Smooth muscle cell (in vitro differentiated cells): ENCODE measurements around the gene NXPH4. TPM values are rescaled to one million over a fixed set of nuclear protein-coding genes. Genes with fewer than 3 reads are reported as not detected.

Source experiments
- DNase-seq: peaks from one replicate; lab custom pipeline; 2025; ENCODE audit not compliant: unreplicated experiment; lab: John Stamatoyannopoulos, UW
- H2AFZ ChIP-seq: fragments of 200-600 bp; sonication (generic); 2 replicates; pipeline ENCODE4 v1.6.0; 2016; ENCODE audit warnings: antibody characterized with exemption, low read depth, mild to moderate bottlenecking
- H3F3A ChIP-seq: fragments of 200-600 bp; sonication (generic); 2 replicates; pipeline ENCODE4 v1.6.0; 2017; ENCODE audit warnings: antibody characterized with exemption, low read depth
- H3K27ac ChIP-seq: fragments of 200-600 bp; sonication (generic); 2 replicates; pipeline ENCODE4 v1.5.1; 2016; ENCODE audit warnings: low read depth, mild to moderate bottlenecking
- H3K27me3 ChIP-seq: fragments of 200-600 bp; sonication (generic); 2 replicates; pipeline ENCODE4 v1.6.1; 2016; ENCODE audit warnings: low read depth, mild to moderate bottlenecking
- H3K36me3 ChIP-seq: fragments of 200-600 bp; sonication (generic); 2 replicates; pipeline ENCODE4 v1.5.1; 2016; ENCODE audit warnings: low read depth
- H3K4me1 ChIP-seq: fragments of 200-600 bp; sonication (generic); 2 replicates; pipeline ENCODE4 v1.5.1; 2016; ENCODE audit warnings: low read depth
- H3K4me2 ChIP-seq: fragments of 200-600 bp; sonication (generic); 2 replicates; pipeline ENCODE4 v1.6.0; 2016; ENCODE audit warnings: mild to moderate bottlenecking
- H3K4me3 ChIP-seq: fragments of 200-600 bp; sonication (generic); 2 replicates; pipeline ENCODE4 v1.5.1; 2016; ENCODE audit warnings: mild to moderate bottlenecking
- H3K79me2 ChIP-seq: fragments of 200-600 bp; sonication (generic); 2 replicates; pipeline ENCODE4 v1.6.0; 2016; ENCODE audit warnings: low read depth, mild to moderate bottlenecking
- H3K9ac ChIP-seq: fragments of 200-600 bp; sonication (generic); 2 replicates; pipeline ENCODE4 v1.6.0; 2016; ENCODE audit warnings: low read depth
- H3K9me3 ChIP-seq: fragments of 200-600 bp; sonication (generic); replicated peaks from 2 replicates; pipeline ENCODE4 v1.5.1; 2016; ENCODE audit warnings: low read depth
- H4K20me1 ChIP-seq: fragments of 200-600 bp; sonication (generic); 2 replicates; pipeline ENCODE4 v1.6.0; 2016; ENCODE audit warnings: low read depth
- WGBS: methylation state at CpG from one replicate; pipeline ENCODE4 v1.1.7; 2016; ENCODE audit warnings: low lambda C conversion rate; 5-methylcytosine and 5-hydroxymethylcytosine counted together
- polyA plus RNA-seq: library from polyadenylated mRNA; unstranded; fragments of >200 nt; fragmentation: Nextera tagmentation; extraction: Ambion mirVana; gene quantifications from 2 replicates; pipeline ENCODE4 v1.2.1, GENCODE V29; 2016
- total RNA-seq: library from RNA; depleted of rRNA; stranded (reverse); fragments of >200 nt; gene quantifications from 2 replicates; pipeline ENCODE4 v1.2.3, GENCODE V29; 2014
- TF ChIP-seq, protein P1 (sequence below): fragments of 200-600 bp; sonication (generic); IDR thresholded peaks from 2 replicates; pipeline ENCODE4 v1.5.1; 2017; ENCODE audit warnings: borderline replicate concordance, mild to moderate bottlenecking, antibody characterized with exemption; ENCODE audit not compliant: insufficient read depth, poor library complexity, severe bottlenecking

NXPH4 gene
- total and polyA plus RNA-seq, 2 experiments from 2014 or later = 3.9 to 10.7 TPM

DNA sequence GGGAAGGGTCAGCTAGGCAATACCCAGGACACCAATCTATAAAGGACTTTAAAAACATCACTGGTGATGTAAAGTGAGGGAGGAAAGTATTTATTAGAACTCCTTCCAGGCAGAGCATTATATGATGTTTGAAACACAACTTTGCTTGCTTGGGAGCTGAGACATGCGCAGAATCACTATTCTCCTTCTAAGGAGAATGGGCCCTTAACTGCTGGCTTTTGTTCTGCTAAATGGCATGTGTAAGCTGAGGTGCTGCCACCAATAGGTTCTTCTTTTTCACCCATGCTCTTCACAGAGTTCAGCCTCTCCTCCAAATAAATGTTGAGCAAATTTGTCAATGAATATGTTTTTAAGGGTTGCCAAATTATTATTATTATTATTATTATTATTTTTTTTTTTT is 30.4 kb downstream of the NXPH4 start:
- Histone ChIP-seq H3K9me3 (no peaks in the 10 kb centered on the region), H3F3A (no peaks in the 10 kb centered on the region), H3K79me2 (no peaks in the 10 kb centered on the region), H3K4me3 (no peak overlapping the region), H3K4me2 (no peak overlapping the region), H3K27me3 (peaks cover 8% of the 10 kb centered on the region), H2AFZ (no peak overlapping the region), H3K4me1 (peaks cover 8% of the 10 kb centered on the region), H3K36me3 (no peaks in the 10 kb centered on the region), H3K27ac (no peak overlapping the region), H3K9ac (no peak overlapping the region), H4K20me1 (peaks cover 21% of the 10 kb centered on the region)
- DNase-seq = no peak
- 65% methylated on average over 1 of the region's 1 CpG for WGBS
- TF ChIP-seq, protein P1, sequence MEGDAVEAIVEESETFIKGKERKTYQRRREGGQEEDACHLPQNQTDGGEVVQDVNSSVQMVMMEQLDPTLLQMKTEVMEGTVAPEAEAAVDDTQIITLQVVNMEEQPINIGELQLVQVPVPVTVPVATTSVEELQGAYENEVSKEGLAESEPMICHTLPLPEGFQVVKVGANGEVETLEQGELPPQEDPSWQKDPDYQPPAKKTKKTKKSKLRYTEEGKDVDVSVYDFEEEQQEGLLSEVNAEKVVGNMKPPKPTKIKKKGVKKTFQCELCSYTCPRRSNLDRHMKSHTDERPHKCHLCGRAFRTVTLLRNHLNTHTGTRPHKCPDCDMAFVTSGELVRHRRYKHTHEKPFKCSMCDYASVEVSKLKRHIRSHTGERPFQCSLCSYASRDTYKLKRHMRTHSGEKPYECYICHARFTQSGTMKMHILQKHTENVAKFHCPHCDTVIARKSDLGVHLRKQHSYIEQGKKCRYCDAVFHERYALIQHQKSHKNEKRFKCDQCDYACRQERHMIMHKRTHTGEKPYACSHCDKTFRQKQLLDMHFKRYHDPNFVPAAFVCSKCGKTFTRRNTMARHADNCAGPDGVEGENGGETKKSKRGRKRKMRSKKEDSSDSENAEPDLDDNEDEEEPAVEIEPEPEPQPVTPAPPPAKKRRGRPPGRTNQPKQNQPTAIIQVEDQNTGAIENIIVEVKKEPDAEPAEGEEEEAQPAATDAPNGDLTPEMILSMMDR = no peak

DNA sequence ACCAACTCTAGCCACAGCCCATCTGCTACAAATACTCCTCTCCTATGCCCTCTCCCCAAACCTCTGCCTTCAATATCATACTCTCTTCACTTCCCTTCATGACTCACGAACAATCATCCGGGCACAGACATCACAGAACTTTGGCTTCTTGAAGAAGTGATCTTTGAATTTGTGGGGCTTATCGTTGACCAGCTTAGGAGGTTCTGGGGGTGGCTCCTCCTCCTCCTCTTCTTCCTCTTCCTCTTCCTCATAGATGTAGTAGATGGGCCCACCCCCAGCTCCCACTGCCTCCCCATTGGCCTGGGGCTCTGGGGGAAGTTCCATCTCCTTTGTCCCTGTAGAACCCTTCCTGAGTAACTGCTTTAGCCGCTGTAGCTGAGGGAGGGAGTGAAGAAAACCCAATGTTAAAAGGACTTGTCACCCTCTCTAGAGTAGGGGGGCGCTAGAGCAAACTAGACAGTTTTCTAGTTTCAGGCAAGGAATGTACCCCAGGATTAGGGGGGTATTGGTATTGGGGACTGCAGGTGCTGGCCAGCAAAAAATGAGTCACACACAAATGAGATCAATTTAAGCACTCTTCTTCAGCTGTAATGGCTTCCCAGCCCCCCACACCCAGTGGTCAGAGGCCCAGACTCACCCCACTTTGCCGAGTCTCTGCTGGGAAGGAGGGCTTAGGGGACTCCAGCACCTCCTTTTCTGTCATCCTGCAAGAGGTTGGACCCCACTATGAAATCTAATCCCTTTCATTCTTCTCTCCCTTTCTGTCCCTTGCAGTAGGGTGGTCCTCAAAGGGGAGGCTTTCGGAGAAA is 32.5 kb downstream of the NXPH4 start:
- 90% methylated on average over 7 of the region's 7 CpGs for WGBS
- no peak overlapping the region for H3K9ac ChIP-seq
- no peak overlapping the region for H2AFZ ChIP-seq
- TF ChIP-seq, protein P1 = no peak
- no peaks in the 10 kb centered on the region for H3F3A ChIP-seq
- H3K9me3 ChIP-seq = no peaks in the 10 kb centered on the region
- H3K4me3 ChIP-seq = no peak overlapping the region
- no peak overlapping the region for H3K4me2 ChIP-seq
- no peak overlapping the region for H3K27ac ChIP-seq
- H3K27me3 ChIP-seq = no peaks in the 10 kb centered on the region
- DNase-seq = no peak
- H3K79me2 ChIP-seq = no peaks in the 10 kb centered on the region
- H4K20me1 ChIP-seq = peaks cover 5% of the 10 kb centered on the region
- H3K4me1 ChIP-seq = no peaks in the 10 kb centered on the region
- H3K36me3 ChIP-seq = no peaks in the 10 kb centered on the region

DNA sequence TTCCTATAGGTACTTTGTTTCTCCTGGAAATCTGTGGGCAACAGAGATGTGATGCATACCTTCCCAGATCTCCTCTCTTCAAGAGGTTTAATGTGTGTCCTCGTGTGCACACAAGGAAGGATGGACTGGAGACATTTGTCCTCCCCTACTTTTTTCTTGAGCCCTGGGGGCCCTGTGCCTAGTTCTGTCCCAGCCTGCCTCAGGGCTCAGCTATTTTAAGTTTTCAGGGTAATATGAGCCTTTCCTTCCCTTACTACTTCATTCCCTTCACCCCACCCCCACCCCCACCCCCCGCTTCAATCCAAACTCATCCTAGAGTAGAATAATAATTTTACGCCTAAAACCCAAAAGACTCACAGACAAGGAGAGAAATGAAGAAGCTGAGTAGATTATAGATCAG is 33.9 kb downstream of the NXPH4 start:
- H3K27ac ChIP-seq = no peak overlapping the region
- H3K27me3 ChIP-seq = no peaks in the 10 kb centered on the region
- H3F3A ChIP-seq = no peaks in the 10 kb centered on the region
- H2AFZ ChIP-seq = no peak overlapping the region
- H3K4me1 ChIP-seq = no peaks in the 10 kb centered on the region
- TF ChIP-seq, protein P1 = no peak
- no peaks in the 10 kb centered on the region for H3K79me2 ChIP-seq
- H3K4me3 ChIP-seq = no peak overlapping the region
- no peaks in the 10 kb centered on the region for H3K36me3 ChIP-seq
- DNase-seq = no peak
- no peaks in the 10 kb centered on the region for H4K20me1 ChIP-seq
- no peaks in the 10 kb centered on the region for H3K9me3 ChIP-seq
- no peak overlapping the region for H3K4me2 ChIP-seq
- WGBS = 88% methylated on average over 3 of the region's 3 CpGs
- H3K9ac ChIP-seq = no peak overlapping the region

DNA sequence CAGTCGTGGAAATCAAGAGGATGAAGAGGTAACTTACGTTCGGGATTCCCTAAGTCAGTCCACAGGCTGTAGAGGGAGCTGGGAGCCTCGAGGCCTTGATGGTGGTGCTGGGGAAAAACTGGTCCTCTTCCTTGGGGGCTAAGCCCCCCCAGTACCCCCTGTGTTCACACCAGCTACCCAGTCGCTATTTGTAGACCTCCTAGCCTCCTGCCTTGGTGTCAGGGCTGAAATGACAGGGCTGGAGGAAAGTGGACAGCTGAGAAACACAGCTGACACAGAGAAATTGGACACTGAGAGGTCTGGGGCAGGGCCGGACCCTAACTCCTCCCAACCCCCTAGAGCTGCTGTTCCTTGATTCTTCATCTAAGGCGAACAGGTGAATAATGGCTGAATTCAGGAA is 34.4 kb downstream of the NXPH4 start, which contains the start of gene STAC3:
STAC3 (minus strand) TSS at position 232 of the 400 bp plus-strand sequence. CDS start 1,551 bp downstream, outside the sequence.
- no peak within 1 kb of the TSS for H2AFZ ChIP-seq
- H3K27me3 ChIP-seq = no peaks in the 10 kb centered on the region

More for the DNA sequence above, 34.4 kb downstream of the NXPH4 start, which contains the start of gene STAC3:
- Histone ChIP-seq H3F3A (no peaks in the 10 kb centered on the region), H4K20me1 (no peaks in the 10 kb centered on the region), H3K9me3 (no peaks in the 10 kb centered on the region), H3K79me2 (no peaks in the 10 kb centered on the region), H3K9ac (no peak within 1 kb of the TSS), H3K36me3 (no peaks in the 10 kb centered on the region), H3K4me3 (no peak within 1 kb of the TSS), H3K4me1 (no peaks in the 10 kb centered on the region), H3K4me2 (no peak within 1 kb of the TSS), H3K27ac (no peak within 1 kb of the TSS)
- DNase-seq = no peak
- 75% methylated on average over 7 of the region's 7 CpGs for WGBS
- TF ChIP-seq, protein P1 = no peak
